CD14-positive monocyte (primary cell): ENCODE results near the gene OR2AG2. TPM values are rescaled to one million over a fixed set of nuclear protein-coding genes. Genes with fewer than 3 reads are reported as not detected.

Source experiments
- DNase-seq, 3 donors: peaks; one replicate each; pipeline ENCODE4 v3.0.0-alpha.2; 2011 to 2022
- H2AFZ ChIP-seq: 2 replicates; pipeline ENCODE4 v1.6.0; 2012; ENCODE audit warnings: mild to moderate bottlenecking, low read depth, low read length, inconsistent platforms; ENCODE audit not compliant: insufficient read depth, poor library complexity, severe bottlenecking
- H3K27ac ChIP-seq, 2 donors: 1 replicate in 1 of 2; 2 replicates in 1 of 2; pipeline ENCODE4 v1.5.1; 2012 to 2013; ENCODE audit warnings: low read length in 2 of 2, control low read depth in 1 of 2, inconsistent platforms in 1 of 2, low read depth in 1 of 2, mild to moderate bottlenecking in 1 of 2
- H3K27me3 ChIP-seq, 2 donors: one replicate each; pipeline versions ENCODE4 v1.6.0 to v1.6.1; 2011 to 2013; ENCODE audit warnings: low read length in 2 of 2; ENCODE audit not compliant: control insufficient read depth in 2 of 2, insufficient read depth in 2 of 2
- H3K36me3 ChIP-seq, 2 donors: replicated peaks in 1 of 2; 1 replicate in 1 of 2; 2 replicates in 1 of 2; pipeline versions ENCODE4 v1.5.1 to v1.6.1; 2012 to 2013; ENCODE audit warnings: low read length in 2 of 2, control low read depth in 1 of 2, inconsistent platforms in 1 of 2, mild to moderate bottlenecking in 1 of 2; ENCODE audit not compliant: insufficient read depth in 2 of 2, control insufficient read depth in 1 of 2
- H3K4me1 ChIP-seq, 2 donors: 1 replicate in 1 of 2; 2 replicates in 1 of 2; pipeline versions ENCODE4 v1.5.1 to v1.6.1; 2012 to 2013; ENCODE audit warnings: low read length in 2 of 2, control low read depth in 1 of 2, inconsistent platforms in 1 of 2, mild to moderate bottlenecking in 1 of 2, moderate library complexity in 1 of 2; ENCODE audit not compliant: insufficient read depth in 2 of 2, control insufficient read depth in 1 of 2
- H3K4me2 ChIP-seq: replicated peaks from 2 replicates; pipeline ENCODE3; 2012; ENCODE audit warnings: low read length, moderate library complexity, mild to moderate bottlenecking; ENCODE audit not compliant: poor library complexity, severe bottlenecking; ENCODE audit errors: extremely low read depth
- H3K4me3 ChIP-seq, 3 experiments: fragments of 200-600 bp in 1 of 3; sonication (generic) in 1 of 3; replicated peaks in 1 of 3; 1 replicate in 2 of 3; 2 replicates in 1 of 3; pipeline ENCODE4 v1.5.1; 2011 to 2013; ENCODE audit warnings: low read length in 3 of 3, mild to moderate bottlenecking in 3 of 3, control low read depth in 2 of 3, low read depth in 2 of 3, inconsistent platforms in 1 of 3, moderate library complexity in 1 of 3
- H3K79me2 ChIP-seq: 2 replicates; pipeline ENCODE4 v1.6.0; 2012; ENCODE audit warnings: mild to moderate bottlenecking, control low read depth, inconsistent platforms, low read length, moderate library complexity; ENCODE audit not compliant: insufficient read depth
- H3K9ac ChIP-seq: 2 replicates; pipeline ENCODE4 v1.6.0; 2017; ENCODE audit warnings: low read length, mild to moderate bottlenecking; ENCODE audit not compliant: insufficient read depth, poor library complexity, severe bottlenecking
- H3K9me3 ChIP-seq, 2 donors: replicated peaks in 1 of 2; 1 replicate in 1 of 2; 2 replicates in 1 of 2; pipeline versions ENCODE4 v1.5.1 to v1.6.1; 2012 to 2013; ENCODE audit warnings: low read length in 2 of 2, control low read depth in 1 of 2; ENCODE audit not compliant: control insufficient read depth in 1 of 2, insufficient read depth in 1 of 2
- H4K20me1 ChIP-seq: 2 replicates; pipeline ENCODE4 v1.6.0; 2012; ENCODE audit warnings: mild to moderate bottlenecking, low read length, control low read depth, moderate library complexity; ENCODE audit not compliant: insufficient read depth
- H3K27ac Mint-ChIP-seq, 7 donors: one replicate each; pipeline ENCODE4 v1.8.0; 2020; ENCODE audit warnings: mild to moderate bottlenecking in 7 of 7, mixed read lengths in 7 of 7, moderate library complexity in 6 of 7, inconsistent platforms in 2 of 7
- H3K27me3 Mint-ChIP-seq, 3 donors: one replicate each; pipeline ENCODE4 v1.8.0; 2021 to 2022; ENCODE audit warnings: low read depth in 3 of 3, mild to moderate bottlenecking in 3 of 3, mixed read lengths in 3 of 3, moderate library complexity in 3 of 3, inconsistent platforms in 1 of 3
- H3K36me3 Mint-ChIP-seq, 2 donors: one replicate each; pipeline ENCODE4 v1.8.0; 2020; ENCODE audit warnings: mixed read lengths in 2 of 2, inconsistent platforms in 1 of 2, mild to moderate bottlenecking in 1 of 2
- H3K4me1 Mint-ChIP-seq: one replicate; pipeline ENCODE4 v1.8.0; 2020; ENCODE audit warnings: mild to moderate bottlenecking, mixed read lengths
- H3K4me3 Mint-ChIP-seq, 2 donors: one replicate each; pipeline ENCODE4 v1.8.0; 2020; ENCODE audit warnings: mild to moderate bottlenecking in 2 of 2, mixed read lengths in 2 of 2, moderate library complexity in 1 of 2
- H3K9me3 Mint-ChIP-seq, 7 donors: one replicate each; pipeline ENCODE4 v1.8.0; 2020 to 2022; ENCODE audit warnings: mixed read lengths in 7 of 7, mild to moderate bottlenecking in 6 of 7, moderate library complexity in 6 of 7, inconsistent platforms in 2 of 7
- CTCF ChIP-seq: fragments of 200-600 bp; IDR thresholded peaks from one replicate; pipeline ENCODE4 v1.8.0; 2022; ENCODE audit warnings: antibody characterized with exemption, mild to moderate bottlenecking
- WGBS: methylation state at CpG from one replicate; pipeline ENCODE4 v1.1.5; 2013; ENCODE audit warnings: missing lambda C conversion rate; ENCODE audit not compliant: insufficient coverage; 5-methylcytosine and 5-hydroxymethylcytosine counted together
- intact Hi-C, 2 donors: fragments of 100-400 bp; cut with micrococcal nuclease; formaldehyde crosslinking; loops; one replicate each; pipeline versions ENCODE4 v1.15.0 to v1.15.1; 2023
- polyA plus RNA-seq, 3 donors: library from polyadenylated mRNA; depleted of rRNA in 1 of 3; unstranded in 2 of 3; stranded (reverse) in 1 of 3; fragments of 300-500 nt in 2 of 3; fragments of >200 nt in 1 of 3; fragmentation: Illumina TruSeq in 2 of 3; gene quantifications; 1 replicate in 2 of 3; 2 replicates in 1 of 3; pipeline ENCODE4 v1.2.3, GENCODE V29; 2012 to 2021

The OR2AG2 gene
- polyA plus RNA-seq, 3 donors: not detected

DNA sequence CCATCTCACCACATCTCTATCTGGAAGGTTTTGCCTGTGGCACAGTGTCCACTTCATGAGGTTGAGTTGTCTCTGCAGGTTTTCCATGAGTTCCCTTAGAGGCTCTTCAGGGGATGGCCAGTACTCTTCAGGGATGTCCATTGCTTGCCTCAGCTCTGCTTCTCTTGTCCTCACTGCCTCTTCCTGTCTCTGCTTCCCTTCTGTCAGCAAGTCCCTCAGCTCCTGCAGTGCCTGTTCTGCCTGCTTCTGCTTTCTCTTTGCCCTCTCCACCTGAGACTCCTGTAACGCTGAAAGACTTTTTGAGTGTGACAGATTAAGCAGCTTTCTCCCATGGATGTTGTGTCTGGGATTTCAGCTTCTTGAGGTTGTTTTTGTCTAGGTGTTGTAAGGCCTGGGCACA, 50.4 kb downstream of the OR2AG2 start:
- Histone ChIP-seq H3K4me3 (no peak overlapping the region), H3K4me1 (peaks cover 6 to 7% of the 10 kb centered on the region in 2 donors), H3K4me2 (no peak overlapping the region), H4K20me1 (peaks cover 70% of the 10 kb centered on the region), H3K36me3 (peaks cover 3 to 38% of the 10 kb centered on the region in 2 donors), H3K9me3 (no peaks in the 10 kb centered on the region), H3K79me2 (peaks cover 16% of the 10 kb centered on the region), H3K27me3 (no peaks in the 10 kb centered on the region), H2AFZ (no peak overlapping the region), H3K27ac (peak overlapping the region in 1 of 2 donors; percentile 13), H3K9ac (no peak overlapping the region)
- Mint-ChIP-seq H3K27me3 (no peaks in the 10 kb centered on the region), H3K9me3 (peaks cover 0 to 12% (median 6%) of the 10 kb centered on the region in 7 donors), H3K27ac (peak overlapping the region in 4 of 7 donors; percentile 6 to 38 (median 20)), H3K36me3 (peaks cover 40 to 43% of the 10 kb centered on the region in 2 donors), H3K4me1 (peaks cover 28% of the 10 kb centered on the region), H3K4me3 (no peak overlapping the region)
- no peak for DNase-seq
- no CpG with 5 or more reads among the region's 1 CpG for WGBS
- no peak for TF ChIP-seq CTCF
- intact Hi-C loops: no loop called here

- WGBS: no CpG with 5 or more reads among the region's 1 CpG
- no peak for DNase-seq
- H3K4me1 ChIP-seq: peaks cover 6 to 7% of the 10 kb centered on the region in 2 donors
- no peak overlapping the region for H3K4me2 ChIP-seq
- peaks cover 31 to 34% of the 10 kb centered on the region in 2 donors for H3K36me3 Mint-ChIP-seq
- no peak overlapping the region for H2AFZ ChIP-seq
- H3K36me3 ChIP-seq: peaks cover 3 to 38% of the 10 kb centered on the region in 2 donors
- H3K4me3 Mint-ChIP-seq: no peak overlapping the region
- no peak overlapping the region for H3K27ac ChIP-seq
- H3K27me3 ChIP-seq: no peaks in the 10 kb centered on the region
- H3K4me3 ChIP-seq: no peak overlapping the region
- H3K4me1 Mint-ChIP-seq: peaks cover 28% of the 10 kb centered on the region
- H3K79me2 ChIP-seq: peaks cover 11% of the 10 kb centered on the region
- TF ChIP-seq CTCF: no peak
- intact Hi-C loops: no loop called here
- no peak overlapping the region for H3K27ac Mint-ChIP-seq
- H3K9ac ChIP-seq: no peak overlapping the region
- H3K27me3 Mint-ChIP-seq: no peaks in the 10 kb centered on the region
- H3K9me3 ChIP-seq: no peaks in the 10 kb centered on the region
- H3K9me3 Mint-ChIP-seq: peaks cover 0 to 14% (median 4%) of the 10 kb centered on the region in 7 donors
- peaks cover 58% of the 10 kb centered on the region for H4K20me1 ChIP-seq
Measured at GRCh38 chr11:6719576-6719975, 52.2 kb downstream of the OR2AG2 start.
